ENCODE data around the gene SLC39A5. TPM values are rescaled to one million over a fixed set of nuclear protein-coding genes. Genes with fewer than 3 reads are reported as not detected.

SLC39A5 gene, protein sequence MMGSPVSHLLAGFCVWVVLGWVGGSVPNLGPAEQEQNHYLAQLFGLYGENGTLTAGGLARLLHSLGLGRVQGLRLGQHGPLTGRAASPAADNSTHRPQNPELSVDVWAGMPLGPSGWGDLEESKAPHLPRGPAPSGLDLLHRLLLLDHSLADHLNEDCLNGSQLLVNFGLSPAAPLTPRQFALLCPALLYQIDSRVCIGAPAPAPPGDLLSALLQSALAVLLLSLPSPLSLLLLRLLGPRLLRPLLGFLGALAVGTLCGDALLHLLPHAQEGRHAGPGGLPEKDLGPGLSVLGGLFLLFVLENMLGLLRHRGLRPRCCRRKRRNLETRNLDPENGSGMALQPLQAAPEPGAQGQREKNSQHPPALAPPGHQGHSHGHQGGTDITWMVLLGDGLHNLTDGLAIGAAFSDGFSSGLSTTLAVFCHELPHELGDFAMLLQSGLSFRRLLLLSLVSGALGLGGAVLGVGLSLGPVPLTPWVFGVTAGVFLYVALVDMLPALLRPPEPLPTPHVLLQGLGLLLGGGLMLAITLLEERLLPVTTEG
- total RNA-seq: not detected in 2 replicates

DNA sequence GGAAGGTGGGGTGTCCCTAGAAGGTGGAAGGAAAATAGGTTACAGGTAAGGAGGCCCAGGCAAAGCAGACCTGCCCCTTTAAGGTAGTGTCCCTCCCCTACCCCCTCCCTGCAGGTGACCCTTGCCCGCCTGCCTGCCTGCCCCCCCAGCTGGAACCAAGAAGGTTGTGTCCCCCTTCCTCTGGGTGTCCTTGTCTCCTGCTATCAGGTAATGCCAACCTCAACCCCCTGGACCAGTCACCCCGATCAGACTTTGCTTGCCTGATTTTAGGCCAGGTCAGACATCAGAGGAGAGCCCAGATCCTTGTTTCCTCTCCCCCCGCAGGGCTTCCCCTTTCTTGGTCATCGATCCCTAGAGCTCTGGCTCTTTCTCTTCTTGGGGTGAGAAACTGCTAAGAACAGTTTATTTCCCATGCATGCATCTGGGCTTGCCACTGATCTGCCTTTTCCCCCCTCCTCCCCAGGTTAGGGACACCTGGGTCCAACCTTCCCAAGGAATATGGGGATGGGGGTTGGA is at the start of gene SLC39A5:
SLC39A5 (plus strand) TSS at position 136 of the 516 bp plus-strand sequence. CDS start 1,224 bp downstream, outside the sequence.

DNA sequence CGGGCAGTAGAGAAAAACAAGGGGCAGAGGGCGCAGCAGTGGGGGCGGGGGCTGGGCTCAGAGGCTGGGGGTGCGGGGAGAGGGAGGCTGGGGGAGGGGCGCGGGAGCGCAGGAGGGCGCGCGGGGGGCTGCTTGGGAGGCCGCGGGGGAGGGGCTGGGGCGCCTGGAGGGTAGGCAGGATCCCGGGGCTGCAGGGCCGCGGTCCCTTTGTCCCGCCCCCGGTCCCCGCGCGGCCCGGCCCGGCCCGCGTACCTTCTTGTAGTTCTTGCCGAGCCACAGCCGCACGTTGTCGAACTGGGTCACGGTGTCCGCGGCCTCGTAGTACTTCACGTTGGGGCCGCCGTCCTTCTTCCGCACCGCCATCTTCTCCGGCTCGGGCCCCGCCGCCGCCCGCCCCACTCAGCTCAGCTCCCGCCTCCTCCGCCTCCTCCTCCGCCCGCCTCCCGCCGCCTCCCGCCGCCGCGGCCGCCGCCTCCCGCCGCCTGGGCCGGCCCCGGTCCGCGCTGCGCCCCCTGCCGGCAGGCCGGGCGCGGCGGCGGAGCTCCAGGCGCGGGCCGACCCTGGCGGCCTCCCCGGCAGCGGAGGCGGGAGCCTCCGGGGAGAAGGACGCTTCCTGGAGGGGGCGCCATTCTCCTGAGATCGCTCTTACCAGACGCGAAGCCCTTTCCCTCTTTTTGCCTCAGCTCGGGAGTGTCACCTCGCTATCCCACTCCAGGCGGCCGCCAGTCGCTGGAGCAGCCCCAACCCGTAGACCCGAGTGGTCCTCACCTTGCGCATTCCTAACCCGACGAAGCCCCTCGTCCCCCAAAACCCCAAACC is 40.5 kb upstream of the SLC39A5 start, which contains the start of gene SMARCC2:
SMARCC2 (minus strand) TSS at position 385 of the 819 bp plus-strand sequence; CDS start at position 363, 22 bp downstream.

DNA sequence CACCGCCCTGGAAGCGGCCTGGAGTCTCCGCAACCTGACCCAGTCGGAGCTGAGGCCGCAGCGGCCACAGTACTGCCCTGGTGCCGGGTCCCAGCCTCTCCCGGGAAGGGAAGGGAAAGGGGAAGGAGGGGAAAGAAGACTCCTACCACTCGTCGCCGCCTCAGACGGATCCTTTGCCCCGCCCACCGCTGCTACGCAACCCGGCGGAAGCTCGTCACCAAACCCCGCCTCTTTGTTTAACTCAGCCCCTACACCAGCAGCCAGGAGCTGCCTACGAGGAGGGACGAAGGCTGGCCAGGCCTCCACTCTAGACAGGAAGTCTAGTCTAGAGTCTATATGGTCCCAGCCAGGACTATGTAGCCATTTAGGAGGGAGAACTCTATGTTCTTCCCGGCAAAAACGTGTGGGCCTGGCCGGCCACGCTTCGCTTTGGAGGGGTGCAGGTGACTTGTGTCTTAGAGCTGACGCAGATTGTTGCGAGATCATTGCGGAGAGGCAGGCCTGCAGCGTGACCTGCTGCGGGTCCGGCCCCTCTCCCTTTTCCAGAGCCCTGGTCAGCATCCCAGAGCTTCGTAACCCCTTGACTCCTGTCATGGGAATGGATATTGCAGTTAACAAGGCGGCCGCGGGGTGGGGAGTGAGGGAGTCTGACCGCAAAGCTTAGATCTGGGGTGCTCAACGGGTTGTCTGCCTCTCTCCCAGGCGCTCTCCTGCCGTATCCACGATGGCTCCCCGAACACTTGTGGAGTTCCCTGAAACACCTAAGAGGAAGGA is 7.9 kb upstream of the SLC39A5 start, which contains the start of gene RNF41:
RNF41 (minus strand) TSS at position 166 of the 774 bp plus-strand sequence. CDS start 7,875 bp downstream, outside the sequence.

DNA sequence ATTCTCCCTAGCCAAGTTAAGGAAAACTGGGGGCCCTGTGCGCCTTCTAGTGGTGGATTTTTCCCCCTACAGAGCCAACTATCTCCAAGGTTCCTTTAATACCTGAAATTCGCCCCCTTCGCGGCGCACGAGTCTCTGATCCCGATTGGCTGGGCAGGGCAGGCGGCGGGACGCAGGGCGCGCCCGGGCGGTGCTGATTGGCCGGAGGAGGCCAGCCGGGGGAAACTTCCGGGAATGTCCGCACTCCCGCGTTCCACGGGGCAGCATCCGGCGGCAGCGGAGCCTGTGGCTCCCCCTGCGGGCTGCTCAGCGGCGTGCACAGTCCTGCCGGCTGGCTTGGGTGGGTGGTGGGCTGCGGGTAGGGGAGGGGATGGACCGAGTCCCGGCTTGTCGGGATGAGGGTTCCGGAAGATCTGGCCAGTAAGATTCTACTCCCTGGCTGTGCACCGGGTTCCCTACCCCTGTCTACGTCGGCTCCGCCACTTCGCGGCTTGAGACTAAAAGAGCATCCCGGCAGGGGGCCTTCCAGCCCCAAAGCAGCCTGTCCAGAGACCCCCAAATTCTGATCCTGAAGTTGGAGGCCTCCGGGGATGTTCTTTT is 5.6 kb upstream of the SLC39A5 start, which contains the start of gene NABP2:
NABP2 (plus strand) TSS at position 241 of the 600 bp plus-strand sequence. CDS start 515 bp downstream, outside the sequence.

DNA sequence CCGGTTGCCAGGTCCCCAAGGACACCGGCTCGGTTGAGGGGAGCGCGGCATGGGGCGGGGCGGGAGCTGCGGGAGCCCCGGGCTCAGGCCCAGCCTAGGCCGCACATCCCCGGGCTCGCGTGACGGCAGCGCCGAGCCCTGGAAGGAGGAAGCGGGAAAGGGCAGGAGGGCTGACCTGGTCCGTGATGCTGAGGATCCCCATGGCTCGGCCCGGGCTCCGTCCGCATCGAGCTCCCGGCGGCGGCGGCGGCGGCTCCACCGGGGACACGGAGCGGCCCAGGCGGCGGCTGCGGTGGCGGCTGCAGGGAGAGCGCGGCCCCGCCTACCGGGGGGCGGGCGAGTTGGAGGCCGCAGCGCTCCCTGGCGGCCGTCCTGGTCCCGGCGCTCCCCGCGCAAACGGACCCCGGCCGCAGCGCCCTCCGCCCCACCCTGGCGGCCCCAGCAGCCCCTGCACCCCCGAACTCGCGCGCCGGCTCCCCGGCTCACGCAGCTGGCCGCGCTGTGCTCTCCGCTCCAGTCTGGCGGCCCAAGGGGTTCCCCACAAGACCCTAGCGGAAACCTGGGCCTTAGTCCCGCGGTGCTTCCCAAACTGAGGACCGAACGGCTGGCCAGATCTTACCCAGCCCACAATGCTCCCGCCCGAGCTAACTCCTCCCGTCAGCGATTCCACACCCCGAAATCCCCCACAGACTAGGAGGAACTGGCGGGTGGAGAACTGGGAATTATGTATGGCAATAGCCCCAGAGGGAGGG is 28.4 kb downstream of the SLC39A5 start, which contains the start of gene ANKRD52:
ANKRD52 (minus strand) TSS at position 317 of the 752 bp plus-strand sequence; CDS start at position 202, 115 bp downstream.

DNA sequence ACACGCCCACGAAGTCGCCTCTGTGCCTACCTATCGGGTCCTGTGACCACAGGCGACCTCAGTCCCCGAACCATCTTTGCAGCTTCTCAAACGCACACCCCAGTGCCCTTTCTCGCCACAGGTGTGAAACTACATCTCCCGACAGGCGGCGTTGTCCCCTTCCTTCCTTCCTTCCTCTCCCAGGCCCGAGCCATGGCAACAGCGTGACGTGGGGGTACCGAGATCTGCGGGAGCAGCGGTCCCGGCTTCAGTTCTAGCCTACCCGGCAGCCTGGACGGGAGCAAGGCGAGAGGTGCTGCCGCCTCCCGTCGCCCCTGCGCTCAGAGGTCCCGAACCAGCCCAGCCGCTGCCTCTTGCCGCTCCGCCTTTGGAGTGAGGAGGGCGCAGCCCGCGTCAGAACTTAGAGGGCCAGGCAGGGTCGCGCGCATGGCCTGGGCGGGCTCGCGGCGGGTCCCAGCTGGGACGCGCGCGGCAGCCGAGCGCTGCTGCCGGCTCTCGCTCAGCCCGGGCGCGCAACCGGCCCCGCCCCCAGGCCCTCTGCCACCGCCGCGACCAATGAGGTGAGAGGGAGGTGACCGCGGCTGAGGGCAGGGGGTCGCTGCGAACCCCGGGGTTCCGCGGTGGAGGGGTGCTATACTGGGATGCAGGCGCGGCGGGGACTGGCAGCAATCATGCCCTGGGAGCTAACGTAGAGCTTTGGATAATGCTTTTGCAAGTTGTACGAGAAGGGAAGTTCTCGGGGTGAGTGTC is 37.0 kb downstream of the SLC39A5 start, which contains the start of gene COQ10A:
COQ10A (plus strand) TSS at position 250 of the 750 bp plus-strand sequence; CDS start at position 427, 177 bp downstream.

Other genes starting within 250 kb of the SLC39A5 start
- 5.9 and 17.3 TPM in 2 replicates for gene SUOX, start 232.8 kb upstream of the SLC39A5 start, total RNA-seq
- 2.8 and 4.9 TPM in 2 replicates for gene IKZF4, start 209.0 kb upstream of the SLC39A5 start, total RNA-seq
- 329 and 597 TPM in 2 replicates for gene RPS26, start 188.1 kb upstream of the SLC39A5 start, total RNA-seq
- under 0.01 and 0.22 TPM in 2 replicates for gene ERBB3, start 149.9 kb upstream of the SLC39A5 start, total RNA-seq
- 136 and 194 TPM in 2 replicates for gene PA2G4, start 125.5 kb upstream of the SLC39A5 start, total RNA-seq
- gene RPL41, start 113.4 kb upstream of the SLC39A5 start, total RNA-seq: 918 and 4,761 TPM in 2 replicates
- gene ZC3H10, start 111.8 kb upstream of the SLC39A5 start, total RNA-seq: 5.0 and 7.4 TPM in 2 replicates
- 334 and 363 TPM in 2 replicates for gene ESYT1, start 101.8 kb upstream of the SLC39A5 start, total RNA-seq
- 39.5 and 81.2 TPM in 2 replicates for gene MYL6B, start 77.5 kb upstream of the SLC39A5 start, total RNA-seq
- 1,095 and 1,312 TPM in 2 replicates for gene MYL6, start 71.7 kb upstream of the SLC39A5 start, total RNA-seq
- gene SMARCC2, start 40.6 kb upstream of the SLC39A5 start, total RNA-seq: 45.4 and 50.1 TPM in 2 replicates
- gene RNF41, start 8.1 kb upstream of the SLC39A5 start, total RNA-seq: 104 and 236 TPM in 2 replicates
- 26.3 and 42.1 TPM in 2 replicates for gene NABP2, start 5.7 kb upstream of the SLC39A5 start, total RNA-seq
- gene ANKRD52, start 28.3 kb downstream of the SLC39A5 start, total RNA-seq: 21.2 and 39.4 TPM in 2 replicates
- gene COQ10A, start 36.9 kb downstream of the SLC39A5 start, total RNA-seq: 10.3 and 14.9 TPM in 2 replicates
- 83.4 and 160 TPM in 2 replicates for gene CS, start 70.3 kb downstream of the SLC39A5 start, total RNA-seq
- gene CNPY2, start 85.9 kb downstream of the SLC39A5 start, total RNA-seq: 84.8 and 105 TPM in 2 replicates
- 13.6 and 20.6 TPM in 2 replicates for gene PAN2, start 103.9 kb downstream of the SLC39A5 start, total RNA-seq
- not detected in 2 replicates for gene IL23A, start 108.8 kb downstream of the SLC39A5 start, total RNA-seq
- 271 and 396 TPM in 2 replicates for gene STAT2, start 130.1 kb downstream of the SLC39A5 start, total RNA-seq
- gene APOF, start 132.8 kb downstream of the SLC39A5 start, total RNA-seq: not detected in 2 replicates
- 2.0 and 21.9 TPM in 2 replicates for gene TIMELESS, start 219.4 kb downstream of the SLC39A5 start, total RNA-seq
- gene MIP, start 224.6 kb downstream of the SLC39A5 start, total RNA-seq: not detected in 2 replicates
- 1.8 and 2.7 TPM in 2 replicates for gene SPRYD4, start 238.5 kb downstream of the SLC39A5 start, total RNA-seq

All from placental pericyte (primary cell).